ENCODE measurements around the gene ARSG.
A peak's percentile ranks its signal among the peaks of the same experiment; 100 is the strongest.

The ARSG gene

DNA sequence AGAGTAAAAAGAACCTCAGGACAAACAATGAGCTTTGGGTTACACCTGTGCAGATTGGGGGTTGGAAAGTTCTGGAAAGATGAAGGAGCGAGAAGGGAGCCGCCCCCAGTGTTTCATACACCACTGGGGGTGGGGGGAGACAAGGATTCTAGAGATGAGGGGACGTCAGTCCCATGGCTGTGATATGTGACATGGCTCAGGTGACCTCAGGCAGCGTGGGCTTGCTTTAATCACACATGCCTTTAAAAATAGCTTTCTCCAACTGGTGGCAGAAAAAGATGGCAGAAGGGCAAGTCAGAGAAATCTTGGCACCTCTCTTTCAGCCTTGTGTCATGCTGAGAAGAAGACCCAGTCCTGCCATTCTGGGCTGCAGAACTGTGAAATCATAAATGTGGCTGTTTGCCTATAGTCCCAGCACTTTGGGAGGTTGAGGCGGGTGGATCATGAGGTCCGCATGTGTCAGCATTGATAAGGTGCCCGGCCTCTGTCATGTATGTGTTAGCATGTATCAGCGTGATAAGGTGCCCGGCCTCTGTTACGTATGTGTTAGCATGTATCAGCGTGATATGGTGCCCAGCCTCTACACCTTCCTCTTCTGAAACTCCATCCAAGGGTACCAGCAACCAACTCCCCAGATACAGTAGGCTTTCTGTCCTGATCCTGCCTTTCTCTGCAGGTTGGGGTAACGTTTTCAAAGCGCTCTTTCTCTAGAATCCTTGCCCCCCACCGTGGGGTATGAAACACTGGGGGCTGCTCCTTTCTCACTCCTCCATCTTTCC lies 141.0 kb downstream of the ARSG start:
- DNase-seq = no peak

- DNase-seq = no peak
Measured at GRCh38 chr17:68433211-68433610, 141.9 kb downstream of the ARSG start.

DNA sequence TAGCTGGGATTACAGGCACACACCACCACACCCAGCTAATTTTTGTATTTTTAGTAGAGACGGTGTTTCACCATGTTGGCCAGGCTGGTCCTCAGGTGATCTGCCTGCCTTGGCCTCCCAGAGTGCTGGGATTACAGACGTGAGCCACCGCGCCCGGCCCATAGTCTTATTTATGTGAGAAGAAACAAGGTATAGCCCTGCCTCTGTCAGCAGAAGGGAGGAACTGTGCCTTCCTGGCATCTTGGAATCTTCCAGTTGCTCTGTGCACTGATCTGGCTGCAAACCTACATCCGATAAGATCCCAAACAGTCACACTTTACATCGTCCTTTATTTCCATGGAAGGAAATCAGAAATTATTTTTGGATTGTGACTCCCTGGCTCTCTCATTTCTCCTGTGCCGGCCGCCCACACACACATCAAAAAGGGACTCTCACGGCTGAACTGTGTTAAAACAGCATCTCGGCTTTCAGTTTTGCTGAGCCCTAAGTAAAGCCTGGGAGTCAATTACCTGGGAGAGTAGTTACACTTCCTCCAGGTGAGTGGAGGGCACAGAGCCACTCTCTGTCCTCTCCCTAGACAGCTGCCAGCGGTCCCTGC lies 142.7 kb downstream of the ARSG start:
- DNase-seq = no peak

DNA sequence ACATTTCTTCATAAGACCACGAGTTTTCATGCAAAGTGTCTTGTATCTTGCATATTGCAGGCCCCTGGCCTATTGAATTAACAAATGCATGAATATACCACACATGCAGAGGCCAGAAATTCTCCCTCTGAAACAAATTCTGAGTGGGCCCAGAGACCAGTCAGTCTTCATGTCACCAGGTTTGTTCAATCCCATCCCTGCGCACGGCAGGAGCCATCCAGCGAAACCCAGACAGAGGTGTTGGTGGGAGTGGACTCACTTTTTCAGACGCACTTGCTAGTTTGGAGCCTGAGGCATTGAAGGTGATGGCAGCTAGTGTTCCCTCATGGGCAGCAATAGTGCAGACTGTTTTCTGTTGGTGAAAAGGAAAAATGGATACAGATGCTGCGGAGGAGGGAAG lies 144.1 kb downstream of the ARSG start:
- no peak for DNase-seq

GRCh38 chr17:68435876-68436842 lies 144.9 kb downstream of the ARSG start:
- DNase-seq = peak; percentile 64

DNA sequence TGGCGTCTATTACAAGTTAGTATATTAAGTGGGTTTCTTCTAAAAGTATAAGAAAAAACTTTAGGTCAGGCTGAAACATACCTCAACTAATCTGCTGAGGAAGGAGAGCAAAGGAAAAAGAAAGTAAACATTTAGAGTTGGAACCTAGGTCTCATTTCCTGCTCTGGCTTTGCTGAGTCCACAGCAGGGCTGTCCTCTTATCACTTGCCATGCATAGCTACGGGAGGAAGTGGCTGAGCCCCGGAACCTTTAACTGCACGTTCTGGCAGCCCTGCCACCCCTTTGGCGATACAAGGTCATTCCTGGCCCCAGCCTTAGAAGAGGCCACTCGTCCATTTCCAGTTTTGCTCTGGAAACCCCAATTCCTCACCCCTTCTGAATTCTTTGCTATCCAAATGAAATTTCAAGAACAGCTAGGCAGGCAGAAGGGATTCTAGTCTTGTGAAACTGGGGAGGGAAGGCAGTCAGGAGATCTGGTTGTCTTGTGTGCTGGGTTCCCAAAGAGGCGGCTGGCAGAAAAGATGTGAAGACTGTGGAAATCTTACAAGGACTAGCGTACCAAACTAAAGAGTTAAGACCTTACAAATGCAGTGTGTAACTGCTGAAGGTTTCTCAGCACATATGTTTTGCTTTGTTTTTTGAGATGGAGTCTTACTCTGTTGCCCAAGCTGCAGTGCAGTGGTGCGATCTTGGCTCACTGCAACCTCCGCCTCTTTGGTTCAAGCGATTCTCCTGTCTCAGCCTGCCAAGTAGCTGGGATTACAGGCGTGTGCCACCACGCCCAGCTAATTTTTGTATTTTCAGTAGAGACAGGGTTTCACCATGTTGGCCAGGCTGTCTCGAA lies 146.9 kb downstream of the ARSG start:
- DNase-seq = peak; percentile 47

DNA sequence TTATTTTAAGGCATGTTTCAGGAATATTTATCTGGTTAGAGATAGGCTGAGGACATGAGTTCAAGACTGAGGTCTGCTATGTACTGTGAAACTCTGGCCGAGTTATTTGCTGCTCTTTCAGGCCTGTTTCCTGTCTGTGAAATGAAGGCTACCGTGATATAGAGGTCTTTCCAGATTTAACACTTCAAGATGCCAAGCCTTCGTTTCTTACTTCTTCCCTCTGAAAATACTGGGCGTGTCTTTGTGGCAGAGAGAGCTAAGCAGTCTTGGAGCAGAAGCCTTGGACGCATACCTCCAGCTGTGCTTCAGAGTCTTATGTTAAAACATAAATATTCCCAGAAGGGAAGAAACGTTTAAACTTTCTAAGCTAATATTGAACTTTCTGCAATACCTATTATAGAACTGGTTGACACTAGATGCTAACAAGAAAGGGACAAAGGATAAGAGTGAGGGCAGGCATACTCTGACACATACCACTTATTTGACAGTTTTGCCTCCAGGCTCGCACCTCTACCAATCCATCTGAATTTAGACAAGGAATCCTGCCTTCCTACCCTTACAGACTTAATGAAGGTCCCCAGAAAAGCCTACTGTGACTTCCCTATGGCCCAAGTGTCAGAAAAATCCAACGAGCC lies 148.5 kb downstream of the ARSG start:
- no peak for DNase-seq

DNA sequence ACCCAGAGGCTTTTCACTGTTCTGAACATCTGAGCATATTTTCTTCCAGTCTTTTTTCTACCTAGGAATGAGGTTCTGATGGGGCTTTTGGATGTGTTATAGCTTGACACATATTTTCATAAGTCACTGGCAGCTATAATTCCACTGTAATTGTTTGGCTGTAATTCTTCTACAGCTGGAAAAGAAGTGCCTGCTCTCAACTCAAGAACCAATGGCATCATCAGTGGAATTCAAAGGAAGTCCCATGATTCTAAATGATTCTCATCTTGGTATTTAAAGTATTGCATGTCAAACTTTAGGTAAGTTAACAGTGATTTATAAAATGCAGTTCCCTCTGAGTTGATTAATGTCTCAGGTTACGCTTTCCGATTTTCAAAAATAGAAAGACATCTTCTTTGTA lies 149.2 kb downstream of the ARSG start:
- DNase-seq = no peak

- DNase-seq = no peak
Measured at GRCh38 chr17:68441070-68441770, 149.9 kb downstream of the ARSG start.

DNA sequence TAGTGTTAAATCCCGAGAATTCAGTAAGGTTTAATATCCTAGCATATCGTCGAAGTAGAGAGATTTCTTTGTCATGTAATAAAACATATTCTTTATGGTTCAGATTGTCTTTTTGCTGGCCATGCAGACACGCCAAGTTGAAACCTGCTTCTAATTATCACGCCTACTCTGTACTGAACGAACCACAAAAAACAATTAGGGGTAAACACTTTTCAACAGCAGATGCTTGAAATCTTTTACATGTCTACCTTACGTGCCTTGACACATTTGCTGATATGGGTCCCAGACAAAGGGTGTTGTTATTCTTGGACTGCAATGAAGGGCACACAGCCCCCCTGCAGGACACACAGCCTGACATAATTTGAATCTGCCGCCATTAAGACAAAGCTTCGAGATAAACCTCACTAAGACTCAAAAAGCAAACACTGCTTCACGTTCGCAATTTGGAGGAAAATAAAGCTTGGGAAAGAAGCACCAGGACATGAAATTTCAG lies 152.7 kb downstream of the ARSG start:
- no peak for DNase-seq

DNA sequence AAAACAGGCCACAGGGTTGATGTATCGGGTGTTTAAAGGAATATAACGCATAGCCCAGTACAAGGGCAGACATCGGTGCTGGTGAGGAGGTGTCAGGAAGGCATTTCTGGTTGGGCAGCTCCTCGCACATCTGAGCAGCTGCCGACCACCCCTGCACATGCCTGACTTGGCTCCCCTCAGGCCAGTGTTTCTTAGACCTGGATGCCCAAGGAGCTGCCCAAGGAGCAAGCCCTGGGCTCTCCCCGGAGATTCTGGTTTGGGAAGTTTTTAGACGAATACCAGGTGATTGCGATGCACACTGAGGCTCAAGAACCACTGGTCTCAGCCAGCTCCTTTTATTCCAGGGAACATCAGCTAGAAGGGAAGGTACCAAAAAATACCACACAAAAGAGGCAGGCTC lies 154.4 kb downstream of the ARSG start:
- no peak for DNase-seq

- no peak for DNase-seq
Measured at GRCh38 chr17:68446626-68447041, 155.3 kb downstream of the ARSG start.

DNA sequence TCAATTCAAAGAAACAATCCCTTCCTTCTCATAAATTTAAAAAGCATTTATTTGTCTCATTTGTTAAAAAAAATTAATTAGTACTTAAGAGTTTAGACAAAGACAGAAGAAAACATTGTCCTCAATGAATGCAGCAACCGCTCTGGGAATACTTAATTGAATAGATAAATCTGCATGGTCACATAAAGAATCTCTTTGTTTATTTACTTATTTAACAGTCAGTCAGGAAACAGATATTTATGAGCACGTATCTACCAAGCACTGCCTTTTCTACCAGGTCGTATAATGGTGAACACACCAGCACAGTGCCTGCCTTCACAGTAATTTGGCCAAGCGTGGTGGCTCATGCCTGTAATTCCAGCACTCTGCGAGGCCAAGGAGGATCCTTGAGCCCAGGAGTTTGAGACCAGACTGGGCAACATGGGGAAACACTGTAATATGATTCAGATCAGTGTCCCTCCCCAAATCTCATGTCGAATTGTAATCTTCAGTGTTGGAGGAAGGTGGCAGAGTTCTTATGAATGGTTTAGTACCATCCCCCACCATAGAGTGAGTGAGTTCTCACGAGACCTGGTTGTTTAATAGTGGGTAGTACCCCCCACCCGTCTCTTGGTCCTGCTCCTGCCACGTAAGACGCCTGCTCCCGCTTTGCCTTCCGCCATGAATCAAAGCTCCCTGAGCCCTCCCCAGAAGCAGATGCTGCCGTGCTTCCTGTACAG lies 157.9 kb downstream of the ARSG start:
- DNase-seq = no peak

DNA sequence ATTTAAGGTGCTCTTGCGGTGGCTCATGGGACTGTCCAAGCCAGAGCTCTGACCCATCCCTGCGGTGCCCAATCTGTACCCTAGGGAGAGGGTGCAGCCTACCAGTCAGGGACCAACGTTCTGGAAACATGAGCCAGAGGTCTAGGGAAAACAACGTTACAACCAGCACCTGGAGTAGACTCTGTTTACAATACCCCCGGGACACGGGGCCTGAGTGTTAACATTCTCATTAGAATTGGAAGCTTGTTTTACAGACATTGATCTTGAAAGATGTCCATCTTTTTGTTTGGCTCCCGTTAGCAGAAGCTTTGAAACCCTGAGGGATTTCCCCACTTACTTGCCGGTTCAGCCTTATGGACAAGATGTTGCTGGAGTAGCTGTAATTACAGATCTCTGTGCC lies 159.1 kb downstream of the ARSG start:
- no peak for DNase-seq

DNA sequence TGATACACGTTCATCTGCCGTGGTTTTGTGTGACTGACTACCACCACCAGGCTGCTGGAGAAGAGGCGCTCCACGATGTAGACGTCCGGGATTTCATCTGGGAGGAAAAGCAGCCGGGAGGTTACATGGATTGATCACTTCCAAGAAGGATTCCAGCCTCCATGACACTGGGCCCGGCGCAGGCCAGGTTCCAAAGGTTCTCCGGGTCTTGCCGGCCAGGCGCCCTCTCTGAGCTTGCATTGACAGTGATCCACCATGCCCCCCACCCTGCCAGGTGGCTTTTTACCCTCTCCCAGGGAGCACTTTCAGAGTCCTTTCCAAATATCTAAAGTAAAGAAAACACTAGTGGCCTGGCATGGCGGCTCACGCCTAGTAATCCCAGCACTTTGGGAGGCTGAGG lies 159.5 kb downstream of the ARSG start:
- no peak for DNase-seq

DNA sequence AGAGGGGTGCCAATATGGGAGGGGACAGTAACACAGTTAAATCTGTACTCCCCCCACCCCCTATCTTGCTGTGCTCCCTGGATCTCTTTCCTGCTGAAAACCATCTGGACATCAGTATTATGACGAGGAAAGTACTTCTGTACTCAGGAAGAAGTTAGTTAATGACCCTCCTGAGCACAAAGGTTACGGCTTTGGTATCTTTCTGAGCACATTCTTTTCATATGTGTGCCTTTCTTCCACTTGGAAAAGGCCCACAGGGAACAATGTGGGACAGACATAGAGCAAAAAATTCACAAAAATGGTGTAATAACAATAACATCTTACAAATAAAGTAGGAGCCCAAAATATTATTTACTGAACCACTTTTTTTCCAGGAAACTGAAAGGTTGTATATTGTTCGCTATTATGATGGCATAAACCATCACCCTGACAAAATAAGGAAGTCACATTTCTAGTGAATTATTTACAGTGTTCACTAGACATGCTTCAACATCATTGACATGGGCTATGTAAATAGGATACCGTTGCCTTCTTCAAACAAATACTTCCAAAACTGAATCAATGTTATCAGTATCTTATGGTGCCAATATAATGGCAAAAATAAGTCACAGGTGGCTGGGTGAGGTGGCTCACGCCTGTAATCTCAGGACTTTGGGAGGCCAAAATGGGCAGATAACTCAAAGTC lies 160.5 kb downstream of the ARSG start:
- no peak for DNase-seq

- no peak for DNase-seq
Measured at GRCh38 chr17:68452724-68453290, 161.5 kb downstream of the ARSG start.

- DNase-seq = no peak
Measured at GRCh38 chr17:68453991-68454665, 162.8 kb downstream of the ARSG start.

DNA sequence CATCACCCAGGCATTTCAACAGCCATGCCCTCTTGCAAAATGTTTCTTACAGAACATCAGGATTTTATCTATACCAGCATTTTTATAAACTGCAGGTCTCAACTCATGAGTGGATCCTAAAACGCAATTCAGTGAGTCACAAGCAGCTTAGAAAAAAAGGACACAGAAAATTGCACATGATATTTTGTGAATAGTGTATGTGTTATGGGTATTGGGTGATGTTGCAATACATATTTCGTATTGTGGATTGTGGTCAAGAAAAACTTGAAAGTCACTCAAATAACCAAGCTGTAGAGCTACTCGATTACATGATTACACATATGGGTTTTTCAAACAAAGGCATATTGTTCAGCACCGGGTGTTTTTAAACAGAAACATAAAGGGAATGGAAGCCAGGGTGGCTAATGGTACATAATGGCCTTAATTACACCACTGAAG lies 164.6 kb downstream of the ARSG start:
- no peak for DNase-seq
